A673 (cell line): ENCODE results near the gene TSPOAP1.

Source experiments
- EZH2 ChIP-seq: fragments of 200-600 bp; sonication (generic); IDR thresholded peaks from 2 replicates; pipeline ENCODE4 v1.6.1; 2017; ENCODE audit warnings: borderline replicate concordance, low read depth, mild to moderate bottlenecking, mixed read lengths, antibody characterized with exemption, low read length; ENCODE audit not compliant: poor library complexity, severe bottlenecking
- TF ChIP-seq, protein P1 (sequence below): fragments of 300-800, 200-600 bp; sonication (generic); conservative IDR thresholded peaks from 2 replicates; pipeline ENCODE4 v1.5.1; 2017; ENCODE audit warnings: low read depth, mild to moderate bottlenecking, antibody characterized with exemption, low read length, moderate library complexity, mixed read lengths

DNA sequence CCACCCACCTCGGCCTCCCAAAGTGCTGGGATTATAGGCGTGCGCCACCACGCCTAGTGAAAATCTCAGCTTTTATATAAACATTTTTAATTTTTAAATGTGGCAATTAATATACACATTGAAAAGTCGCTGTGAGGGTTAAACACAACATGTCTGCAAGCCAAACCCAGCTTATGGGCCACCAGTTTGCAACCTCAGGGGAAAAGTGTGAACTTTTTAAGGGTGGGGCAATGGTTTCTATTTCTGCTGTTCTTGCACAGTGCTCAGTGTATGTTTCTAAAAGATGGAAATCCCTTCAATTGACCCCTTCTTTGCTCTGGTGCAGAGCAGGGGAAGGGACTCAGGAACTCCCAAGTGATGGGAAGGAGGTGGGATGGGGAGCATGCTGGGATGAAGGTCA, 41.7 kb upstream of the TSPOAP1 start:
- no peak for TF ChIP-seq EZH2
- TF ChIP-seq, protein P1, sequence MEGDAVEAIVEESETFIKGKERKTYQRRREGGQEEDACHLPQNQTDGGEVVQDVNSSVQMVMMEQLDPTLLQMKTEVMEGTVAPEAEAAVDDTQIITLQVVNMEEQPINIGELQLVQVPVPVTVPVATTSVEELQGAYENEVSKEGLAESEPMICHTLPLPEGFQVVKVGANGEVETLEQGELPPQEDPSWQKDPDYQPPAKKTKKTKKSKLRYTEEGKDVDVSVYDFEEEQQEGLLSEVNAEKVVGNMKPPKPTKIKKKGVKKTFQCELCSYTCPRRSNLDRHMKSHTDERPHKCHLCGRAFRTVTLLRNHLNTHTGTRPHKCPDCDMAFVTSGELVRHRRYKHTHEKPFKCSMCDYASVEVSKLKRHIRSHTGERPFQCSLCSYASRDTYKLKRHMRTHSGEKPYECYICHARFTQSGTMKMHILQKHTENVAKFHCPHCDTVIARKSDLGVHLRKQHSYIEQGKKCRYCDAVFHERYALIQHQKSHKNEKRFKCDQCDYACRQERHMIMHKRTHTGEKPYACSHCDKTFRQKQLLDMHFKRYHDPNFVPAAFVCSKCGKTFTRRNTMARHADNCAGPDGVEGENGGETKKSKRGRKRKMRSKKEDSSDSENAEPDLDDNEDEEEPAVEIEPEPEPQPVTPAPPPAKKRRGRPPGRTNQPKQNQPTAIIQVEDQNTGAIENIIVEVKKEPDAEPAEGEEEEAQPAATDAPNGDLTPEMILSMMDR = no peak
